ENCODE data around the gene HPCAL1.

- TF ChIP-seq POLR2A (IDR thresholded peaks at IDR 0.05; ENCODE audit: low read depth) (no peak), CTCF (IDR thresholded peaks at IDR 0.05) (no peak)
Measured at GRCh38 chr2:10339647-10340592, 37.2 kb downstream of the HPCAL1 start.
